GM21447 (cell line): ENCODE measurements around the gene ZMYND12.

Experiments used
- ATAC-seq: cut with Tn5 transposase; IDR thresholded peaks from one replicate; pipeline ENCODE4 v1.9.1; 2021; ENCODE audit not compliant: unreplicated experiment

Gene ZMYND12

DNA sequence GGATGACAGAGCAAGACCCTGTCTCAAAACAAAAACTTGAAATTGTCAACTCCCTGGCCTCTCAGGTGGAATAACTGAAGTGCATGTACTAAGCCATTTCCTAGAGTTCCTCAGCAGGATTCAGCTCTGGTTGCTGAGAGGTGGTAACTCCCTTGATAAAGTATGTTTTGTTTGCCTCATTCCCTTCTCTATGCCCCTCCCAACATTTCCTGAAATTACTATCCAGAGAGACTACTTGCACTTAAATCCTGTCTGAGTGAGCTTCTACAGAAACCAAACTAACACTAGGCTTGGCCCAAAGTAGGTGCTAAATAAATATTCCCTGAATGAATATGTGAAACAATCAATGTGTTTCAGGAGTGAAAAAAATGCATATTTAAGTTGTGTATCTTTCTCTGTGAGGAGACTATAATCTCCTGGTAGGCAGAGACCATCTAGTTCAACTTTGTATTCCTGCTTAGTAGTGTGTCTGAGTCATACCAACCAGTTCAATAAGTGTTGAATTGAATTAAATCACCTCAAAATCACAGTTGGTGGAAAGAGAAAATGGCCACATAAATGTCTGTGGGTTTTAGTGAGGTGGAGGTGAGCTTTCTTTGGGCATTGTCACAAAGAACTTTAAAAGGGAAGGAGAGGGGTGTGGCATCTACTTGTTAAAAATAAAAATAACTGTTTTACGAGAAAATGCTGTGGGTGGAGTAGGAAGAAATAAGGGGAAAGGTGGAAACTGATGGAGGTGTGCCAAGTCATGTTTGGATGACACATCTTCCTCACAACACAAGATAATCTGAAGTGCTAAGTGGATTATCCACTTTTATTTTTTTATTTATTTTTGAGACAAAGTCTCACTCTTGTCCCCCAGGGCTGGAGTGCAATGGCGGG is 62.6 kb downstream of the ZMYND12 start:
- ATAC-seq = no peak

DNA sequence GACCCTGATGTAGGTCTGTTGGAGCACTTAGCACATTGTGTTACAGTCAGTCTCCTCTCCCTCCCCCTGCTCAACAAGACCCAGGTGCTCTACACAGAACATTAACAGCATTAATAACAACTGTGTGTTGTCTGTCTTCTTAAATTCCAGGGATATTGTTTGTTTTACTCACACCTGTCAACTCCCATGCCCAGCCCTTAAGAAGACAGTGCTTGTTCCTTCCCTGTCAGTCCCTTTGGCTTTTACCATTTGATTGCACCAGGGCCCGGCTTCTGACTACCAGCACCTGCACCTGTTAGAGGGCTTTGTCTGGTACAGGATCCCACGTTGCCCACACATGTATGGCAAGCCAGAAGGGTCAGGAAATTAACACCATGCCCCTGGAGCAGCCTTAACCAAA is 63.6 kb downstream of the ZMYND12 start:
- no peak for ATAC-seq

DNA sequence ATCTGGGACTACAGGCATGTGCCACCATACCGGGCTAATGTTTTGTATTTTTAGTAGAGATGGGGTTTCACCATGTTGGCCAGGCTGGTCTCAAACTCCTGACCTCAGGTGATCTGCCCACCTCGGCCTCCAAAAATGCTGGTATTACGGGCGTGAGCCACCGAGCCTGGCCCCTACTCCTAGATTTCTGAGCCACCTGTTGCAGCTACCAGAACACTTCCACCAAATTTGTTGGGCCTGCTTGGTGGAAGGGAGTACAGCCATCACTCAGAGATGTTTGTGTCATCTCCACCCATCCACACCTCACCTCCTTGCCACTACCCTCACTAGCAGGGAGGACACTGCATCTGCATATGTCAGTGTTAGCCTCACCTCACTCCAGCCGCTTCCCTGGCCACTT is 69.8 kb downstream of the ZMYND12 start:
- ATAC-seq = no peak

DNA sequence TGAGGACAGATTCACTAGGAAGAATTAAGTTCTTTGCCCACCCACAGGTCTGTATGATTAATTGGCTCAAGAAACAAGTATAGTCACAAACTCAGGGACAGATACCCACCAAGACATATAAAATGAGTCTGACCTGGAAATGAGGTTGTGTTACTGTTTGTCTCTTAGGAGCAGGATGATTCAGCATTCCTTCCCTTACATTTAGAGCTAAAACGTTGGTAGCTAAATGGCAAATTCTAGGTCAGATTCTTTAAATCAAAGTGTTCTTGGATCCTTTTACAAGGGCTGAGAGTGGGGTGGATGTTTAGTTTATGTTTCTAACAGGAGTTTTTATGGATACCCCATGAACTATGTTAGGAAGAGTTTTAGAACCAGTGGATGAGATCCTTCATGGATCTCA is 70.5 kb downstream of the ZMYND12 start:
- ATAC-seq = no peak

DNA sequence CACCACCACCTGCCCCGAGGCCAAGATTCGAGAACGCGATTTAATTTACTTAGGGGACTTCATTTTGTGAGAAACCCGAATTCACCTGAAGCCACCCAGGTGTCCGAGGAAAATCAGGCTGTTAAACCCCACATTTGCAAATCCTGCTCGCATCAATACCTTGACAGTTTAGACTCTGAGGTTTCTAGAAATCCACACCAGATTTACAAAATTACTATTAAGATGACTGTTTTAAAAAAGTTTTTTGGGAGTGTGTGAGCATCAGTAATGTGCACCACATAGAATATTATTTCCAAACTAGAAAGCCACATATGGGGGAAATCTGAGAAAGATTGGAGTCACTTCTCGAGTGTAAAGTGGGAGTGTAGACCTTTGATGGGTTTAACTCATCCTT is 74.5 kb downstream of the ZMYND12 start:
- ATAC-seq = no peak

DNA sequence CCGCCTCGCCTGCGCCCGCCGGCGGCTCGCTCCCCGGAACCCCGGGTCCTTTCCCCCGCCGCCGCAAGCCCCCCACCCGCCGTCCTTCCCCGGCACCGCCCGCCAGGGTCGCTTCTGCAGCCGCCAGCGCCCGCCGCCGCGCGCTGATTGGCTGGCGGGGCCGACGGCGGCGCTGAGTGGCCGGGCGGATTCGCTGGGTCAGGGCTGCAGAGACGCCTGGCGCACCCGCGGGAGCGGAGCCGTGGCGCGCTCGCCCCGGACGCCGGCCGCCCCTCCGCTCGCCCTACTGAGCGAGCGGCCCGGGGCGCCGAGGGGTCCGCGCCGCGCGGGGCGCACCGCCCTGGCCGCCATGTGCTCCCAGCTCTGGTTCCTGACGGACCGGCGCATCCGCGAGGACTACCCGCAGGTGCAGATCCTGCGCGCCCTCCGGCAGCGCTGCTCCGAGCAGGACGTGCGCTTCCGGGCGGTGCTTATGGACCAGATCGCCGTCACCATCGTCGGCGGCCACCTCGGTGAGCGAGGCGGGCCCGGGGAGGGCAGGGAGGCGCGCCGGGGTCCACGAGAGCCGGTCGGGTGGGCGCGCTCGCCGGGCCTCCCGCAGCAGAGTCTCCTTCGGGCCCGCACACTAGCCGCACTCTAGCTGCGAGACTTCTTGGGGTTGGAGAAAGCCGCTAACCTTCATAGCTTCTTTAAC is 75.1 kb downstream of the ZMYND12 start, which contains the start of gene RIMKLA:
Gene RIMKLA (plus strand): TSS at position 207 of the 694 bp plus-strand sequence. CDS start 143 bp downstream, at position 350.
- ATAC-seq = peak; percentile 75
